Activated CD4-positive, alpha-beta T cell treated with anti-CD3 and anti-CD28 coated beads, Interleukin-2, amount 50 U/mL, for 24 hours (primary cell): Measurements from ENCODE around the gene GOLGA2.
A peak's percentile ranks its signal among the peaks of the same experiment; 100 is the strongest.
"Not testable (repeated sequence)": the region's sequence is repeated elsewhere in the genome, so short reads cannot be mapped to it uniquely, and the experiment has no call there.

Experiments
- DNase-seq, 2 donors: peaks; one replicate each; pipeline ENCODE4 v3.0.0-alpha.2; 2020; ENCODE audit warnings: low read depth in 1 of 2, low spot score in 1 of 2

Gene GOLGA2

GRCh38 chr9:128244091-128244836 lies 31.5 kb downstream of the GOLGA2 start:
- no peak for DNase-seq

- no peak for DNase-seq
These were observed 32.4 kb downstream of the GOLGA2 start for GRCh38 chr9:128243215-128244018.

- no peak for DNase-seq
These were observed 33.0 kb downstream of the GOLGA2 start for GRCh38 chr9:128242828-128243214.

- no peak for DNase-seq
These were observed 33.7 kb downstream of the GOLGA2 start for GRCh38 chr9:128242124-128242523.

- no peak for DNase-seq
These were observed 41.9 kb downstream of the GOLGA2 start for GRCh38 chr9:128233817-128234406.

GRCh38 chr9:128232528-128233428 lies 43.0 kb downstream of the GOLGA2 start:
- DNase-seq = no peak

- no peak for DNase-seq
These were observed 43.9 kb downstream of the GOLGA2 start for GRCh38 chr9:128231638-128232527.

- not testable (repeated sequence) for DNase-seq
These were observed 44.9 kb downstream of the GOLGA2 start for GRCh38 chr9:128230897-128231296.

- no peak for DNase-seq
These were observed 49.4 kb downstream of the GOLGA2 start for GRCh38 chr9:128226412-128226801.

GRCh38 chr9:128225770-128226411 lies 49.9 kb downstream of the GOLGA2 start:
- DNase-seq = no peak

- DNase-seq = no peak
These were observed 50.9 kb downstream of the GOLGA2 start for GRCh38 chr9:128224877-128225276.

- no peak for DNase-seq
These were observed 52.7 kb downstream of the GOLGA2 start for GRCh38 chr9:128222880-128223670.

- DNase-seq = no peak
These were observed 53.8 kb downstream of the GOLGA2 start for GRCh38 chr9:128222026-128222425.

- DNase-seq = no peak
These were observed 56.0 kb downstream of the GOLGA2 start for GRCh38 chr9:128219831-128220230.

GRCh38 chr9:128218518-128219389 lies 57.1 kb downstream of the GOLGA2 start:
- peak; percentile 79 to 92 for DNase-seq

GRCh38 chr9:128218172-128218517 lies 57.7 kb downstream of the GOLGA2 start:
- no peak for DNase-seq

- DNase-seq = no peak
These were observed 58.8 kb downstream of the GOLGA2 start for GRCh38 chr9:128216781-128217553.
